Right atrium auricular region (tissue), 2 donors: ENCODE results near the gene MYO1D. TPM values are rescaled to one million over a fixed set of nuclear protein-coding genes. Genes with fewer than 3 reads are reported as not detected.

Experiments used
- DNase-seq: peaks from one replicate; pipeline ENCODE4 v3.0.0-alpha.2; 2019; ENCODE audit warnings: low spot score
- H3K27ac ChIP-seq, 2 donors: fragments of 200-600 bp; sonication (generic); 1 replicate in 1 of 2; 2 replicates in 1 of 2; pipeline ENCODE4 v1.5.1; 2016 to 2019
- H3K27me3 ChIP-seq, 2 donors: fragments of 200-600 bp; sonication (generic); one replicate each; pipeline versions ENCODE4 v1.5.1 to v1.6.0; 2017 to 2019
- H3K36me3 ChIP-seq: fragments of 200-600 bp; sonication (generic); one replicate; pipeline ENCODE4 v1.5.1; 2016
- H3K4me1 ChIP-seq, 2 donors: fragments of 200-600 bp; sonication (generic); one replicate each; pipeline versions ENCODE4 v1.5.1 to v1.6.0; 2017 to 2019
- H3K4me3 ChIP-seq, 2 donors: fragments of 200-600 bp; sonication (generic); 1 replicate in 1 of 2; 2 replicates in 1 of 2; pipeline ENCODE4 v1.5.1; 2017 to 2019; ENCODE audit warnings: mild to moderate bottlenecking in 1 of 2, moderate library complexity in 1 of 2
- H3K9me3 ChIP-seq, 2 donors: fragments of 200-600 bp; sonication (generic); one replicate each; pipeline ENCODE4 v1.5.1; 2019
- total RNA-seq, 2 donors: library from RNA; depleted of rRNA; stranded (reverse); fragments of >200 nt; gene quantifications; one replicate each; pipeline ENCODE4 v1.1.0, GENCODE V29; 2016
- TF ChIP-seq, protein P1 (sequence below), 2 donors: fragments of 200-600 bp; sonication (generic); IDR thresholded peaks; one replicate each; pipeline ENCODE4 v1.5.1; 2019; ENCODE audit warnings: antibody characterized with exemption in 2 of 2

The MYO1D gene
- total RNA-seq, 2 donors from 2014 or later: 21.9 to 25.1 TPM

DNA sequence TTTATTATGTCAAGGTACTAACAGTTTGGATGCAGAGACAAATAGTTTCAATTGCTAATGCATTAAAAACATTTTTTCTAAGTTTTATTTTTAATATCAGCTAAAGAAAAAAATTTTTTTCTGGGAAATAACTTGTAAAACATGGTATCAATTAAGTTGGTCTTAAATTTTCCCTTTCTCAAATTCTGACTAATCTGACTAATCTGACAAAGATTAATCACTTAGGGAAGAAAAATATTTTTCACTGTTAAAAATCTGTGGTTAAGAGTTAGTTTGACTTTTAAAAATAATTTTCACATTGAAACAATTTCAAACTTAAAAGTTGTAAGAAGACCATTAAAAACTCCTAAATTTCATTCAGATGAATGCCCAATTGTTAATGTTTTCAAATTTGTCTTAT lies 74.6 kb downstream of the MYO1D start:
- no peak overlapping the region for H3K4me3 ChIP-seq
- H3K4me1 ChIP-seq: peaks cover 0 to 14% of the 10 kb centered on the region in 2 donors
- no peak for DNase-seq

DNA sequence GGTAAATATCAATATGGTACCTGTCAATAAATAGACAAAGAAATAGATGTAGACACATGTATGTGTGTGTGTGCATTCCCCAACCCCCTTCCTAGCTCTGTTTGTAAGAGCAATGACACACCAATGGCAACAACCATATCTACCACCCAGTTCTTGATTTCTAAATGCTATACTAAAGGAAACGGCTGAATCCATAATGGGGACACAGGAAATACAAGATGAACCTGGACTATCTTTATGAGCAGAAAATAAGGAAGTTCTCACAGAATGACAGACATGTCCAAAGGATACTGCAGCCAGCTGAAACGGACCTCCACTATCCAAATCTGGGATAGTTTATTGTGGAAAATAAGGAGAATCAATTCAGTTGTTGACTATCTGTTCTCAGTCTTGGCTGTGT lies 75.3 kb downstream of the MYO1D start:
- DNase-seq: no peak
- Histone ChIP-seq H3K36me3 (no peaks in the 10 kb centered on the region), H3K4me1 (peaks cover 0 to 14% of the 10 kb centered on the region in 2 donors), H3K27me3 (no peaks in the 10 kb centered on the region), H3K4me3 (no peak overlapping the region), H3K9me3 (no peaks in the 10 kb centered on the region), H3K27ac (no peak overlapping the region)
- TF ChIP-seq, protein P1, sequence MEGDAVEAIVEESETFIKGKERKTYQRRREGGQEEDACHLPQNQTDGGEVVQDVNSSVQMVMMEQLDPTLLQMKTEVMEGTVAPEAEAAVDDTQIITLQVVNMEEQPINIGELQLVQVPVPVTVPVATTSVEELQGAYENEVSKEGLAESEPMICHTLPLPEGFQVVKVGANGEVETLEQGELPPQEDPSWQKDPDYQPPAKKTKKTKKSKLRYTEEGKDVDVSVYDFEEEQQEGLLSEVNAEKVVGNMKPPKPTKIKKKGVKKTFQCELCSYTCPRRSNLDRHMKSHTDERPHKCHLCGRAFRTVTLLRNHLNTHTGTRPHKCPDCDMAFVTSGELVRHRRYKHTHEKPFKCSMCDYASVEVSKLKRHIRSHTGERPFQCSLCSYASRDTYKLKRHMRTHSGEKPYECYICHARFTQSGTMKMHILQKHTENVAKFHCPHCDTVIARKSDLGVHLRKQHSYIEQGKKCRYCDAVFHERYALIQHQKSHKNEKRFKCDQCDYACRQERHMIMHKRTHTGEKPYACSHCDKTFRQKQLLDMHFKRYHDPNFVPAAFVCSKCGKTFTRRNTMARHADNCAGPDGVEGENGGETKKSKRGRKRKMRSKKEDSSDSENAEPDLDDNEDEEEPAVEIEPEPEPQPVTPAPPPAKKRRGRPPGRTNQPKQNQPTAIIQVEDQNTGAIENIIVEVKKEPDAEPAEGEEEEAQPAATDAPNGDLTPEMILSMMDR (IDR thresholded peaks at IDR 0.05): no peak

More for the DNA sequence above, 74.6 kb downstream of the MYO1D start:
- TF ChIP-seq, protein P1 (IDR thresholded peaks at IDR 0.05): no peak
- H3K27me3 ChIP-seq: no peaks in the 10 kb centered on the region
- H3K9me3 ChIP-seq: no peaks in the 10 kb centered on the region
- H3K27ac ChIP-seq: no peak overlapping the region
- no peaks in the 10 kb centered on the region for H3K36me3 ChIP-seq

DNA sequence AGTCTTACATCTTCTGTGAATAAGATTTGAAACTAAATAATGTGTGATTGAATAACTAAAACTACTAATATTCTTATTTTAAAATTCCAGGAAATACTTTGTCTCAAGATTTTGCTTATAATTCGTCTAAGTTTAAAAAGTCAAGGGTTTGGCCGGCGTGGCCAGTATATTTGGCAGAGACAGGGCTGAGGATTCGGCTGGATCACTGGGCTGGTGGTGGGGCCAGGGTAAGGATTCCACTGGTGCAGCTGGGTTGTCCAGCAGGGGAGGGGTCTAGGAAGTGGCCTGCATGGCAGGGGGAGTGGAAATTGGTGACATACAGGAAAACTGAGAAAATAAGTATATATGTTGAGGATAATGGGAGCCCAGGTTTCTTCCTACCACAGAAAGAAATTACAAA lies 75.7 kb downstream of the MYO1D start:
- TF ChIP-seq, protein P1 (IDR thresholded peaks at IDR 0.05): no peak
- DNase-seq: no peak
- H3K27ac ChIP-seq: no peak overlapping the region
- no peaks in the 10 kb centered on the region for H3K9me3 ChIP-seq
- no peaks in the 10 kb centered on the region for H3K36me3 ChIP-seq
- H3K27me3 ChIP-seq: no peaks in the 10 kb centered on the region
- no peak overlapping the region for H3K4me3 ChIP-seq
- H3K4me1 ChIP-seq: peaks cover 0 to 14% of the 10 kb centered on the region in 2 donors

DNA sequence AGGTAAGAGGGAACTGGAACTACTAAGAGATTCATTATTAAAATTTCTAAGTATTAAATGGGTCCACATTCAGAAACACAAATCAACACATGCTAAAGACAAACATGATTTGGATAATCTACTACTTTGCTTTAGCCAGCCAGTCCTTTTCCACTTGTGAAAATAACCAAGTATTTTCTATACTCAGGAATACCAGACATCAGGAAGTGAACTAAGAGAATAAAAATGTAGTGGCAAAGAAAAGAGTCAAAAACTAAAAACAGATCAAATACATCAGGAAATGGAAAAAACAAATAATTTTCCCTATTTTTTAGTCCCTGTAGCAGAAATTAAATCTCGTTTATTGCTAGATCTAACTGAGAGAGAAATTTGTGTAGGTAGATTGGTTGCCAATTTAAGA lies 78.0 kb downstream of the MYO1D start:
- Histone ChIP-seq H3K27ac (no peak overlapping the region), H3K4me1 (peaks cover 0 to 14% of the 10 kb centered on the region in 2 donors), H3K27me3 (no peaks in the 10 kb centered on the region), H3K4me3 (no peak overlapping the region), H3K36me3 (no peaks in the 10 kb centered on the region), H3K9me3 (no peaks in the 10 kb centered on the region)
- no peak for DNase-seq
- TF ChIP-seq, protein P1 (IDR thresholded peaks at IDR 0.05): no peak

DNA sequence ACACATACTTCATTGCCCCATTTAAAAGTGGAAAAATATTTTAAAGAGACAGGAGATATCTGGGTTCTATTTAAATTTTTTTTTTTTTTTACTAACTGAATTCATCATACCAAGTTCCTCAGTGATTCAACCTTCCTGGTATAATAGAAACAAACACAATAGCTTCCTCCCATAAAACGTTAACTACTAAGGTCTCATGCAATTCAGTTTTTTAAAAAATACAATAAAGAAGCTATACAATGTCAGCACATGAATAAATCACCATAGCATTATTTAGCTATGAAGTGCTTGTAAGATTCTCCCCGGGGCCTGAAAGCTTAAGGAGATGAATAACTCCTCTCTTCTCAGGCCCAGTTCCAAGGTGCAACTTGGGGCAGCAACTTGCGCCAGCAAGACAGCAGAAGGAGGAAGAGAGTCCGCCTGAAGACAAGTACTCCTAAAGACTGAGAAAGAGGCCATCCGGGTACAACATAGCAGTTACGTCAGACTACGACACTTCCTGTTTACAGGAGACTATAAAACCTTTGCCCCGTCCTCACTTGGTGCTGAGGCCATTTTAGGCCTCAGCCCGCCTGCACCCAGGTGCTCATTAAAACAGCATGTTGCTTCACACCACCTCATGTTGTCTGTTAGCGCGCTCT lies 81.5 kb downstream of the MYO1D start:
- Histone ChIP-seq H3K27me3 (no peaks in the 10 kb centered on the region), H3K4me3 (no peak overlapping the region), H3K4me1 (peaks cover 0 to under 1% of the 10 kb centered on the region in 2 donors), H3K36me3 (no peaks in the 10 kb centered on the region), H3K9me3 (no peaks in the 10 kb centered on the region), H3K27ac (no peak overlapping the region)
- no peak for DNase-seq
- TF ChIP-seq, protein P1 (IDR thresholded peaks at IDR 0.05): no peak
